OCI-LY7 (cell line): ENCODE results near the gene KIAA0513.

ENCODE experiments used
- CTCF ChIP-seq: fragments of 200-600 bp; sonication (generic); conservative IDR thresholded peaks from 2 replicates; pipeline ENCODE4 v1.5.1; 2014; ENCODE audit warnings: mild to moderate bottlenecking, antibody characterized with exemption, low read length, moderate library complexity, mixed read lengths
- EZH2phosphoT487 ChIP-seq: fragments of 200-600 bp; sonication (generic); IDR thresholded peaks from 2 replicates; pipeline ENCODE4 v1.6.1; 2018; ENCODE audit warnings: low read depth, borderline replicate concordance, mild to moderate bottlenecking, mixed run types, antibody characterized with exemption, low read length, moderate library complexity, mixed read lengths

DNA sequence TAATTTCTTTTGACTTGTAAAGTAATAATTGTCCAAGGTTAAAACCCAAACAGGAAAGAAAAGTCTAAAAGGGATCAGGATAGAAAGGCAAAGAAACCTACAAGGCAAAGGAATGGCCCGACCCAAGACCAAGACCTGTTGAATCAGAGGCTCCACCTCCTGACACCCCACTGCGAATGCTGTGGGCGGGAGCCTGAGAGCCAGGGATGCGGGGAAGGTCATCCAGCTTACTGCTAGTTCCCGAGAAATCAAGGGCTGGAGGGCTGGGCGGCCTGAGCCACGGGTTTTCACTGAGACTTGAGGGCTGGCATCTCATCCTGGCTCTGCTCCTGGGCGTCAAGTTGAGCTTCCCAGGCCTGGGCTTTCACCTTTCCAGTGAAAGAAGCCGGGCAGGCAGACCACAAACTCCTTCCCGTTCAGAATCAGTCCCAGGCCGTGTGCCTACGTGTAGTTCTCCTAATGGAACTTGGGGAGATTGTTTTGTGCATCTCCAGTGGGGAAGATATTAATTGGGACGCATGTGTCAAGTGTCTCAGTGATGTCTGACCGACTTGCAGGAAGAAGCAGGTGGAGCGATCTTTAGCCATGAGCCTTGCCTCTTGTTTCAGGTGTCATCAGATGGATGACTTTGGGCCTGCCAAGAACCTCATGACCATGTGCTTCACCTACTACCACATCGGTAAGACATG lies 47.8 kb downstream of the KIAA0513 start:
- TF ChIP-seq CTCF (no peak), EZH2phosphoT487 (no peak)
